B cell (primary cell): ENCODE data around the gene PYHIN1.

Source experiments
- EZH2 ChIP-seq: IDR thresholded peaks from 2 replicates; pipeline ENCODE4 v1.6.1; 2012; ENCODE audit warnings: borderline replicate concordance, low read depth, mild to moderate bottlenecking, moderate library complexity, low read length; ENCODE audit not compliant: insufficient read depth, poor library complexity, severe bottlenecking
- TF ChIP-seq, protein P1 (sequence below): fragments of 200-600 bp; IDR thresholded peaks from one replicate; pipeline ENCODE4 v1.8.0; 2022; ENCODE audit warnings: antibody characterized with exemption, mild to moderate bottlenecking

- TF ChIP-seq, protein P1, sequence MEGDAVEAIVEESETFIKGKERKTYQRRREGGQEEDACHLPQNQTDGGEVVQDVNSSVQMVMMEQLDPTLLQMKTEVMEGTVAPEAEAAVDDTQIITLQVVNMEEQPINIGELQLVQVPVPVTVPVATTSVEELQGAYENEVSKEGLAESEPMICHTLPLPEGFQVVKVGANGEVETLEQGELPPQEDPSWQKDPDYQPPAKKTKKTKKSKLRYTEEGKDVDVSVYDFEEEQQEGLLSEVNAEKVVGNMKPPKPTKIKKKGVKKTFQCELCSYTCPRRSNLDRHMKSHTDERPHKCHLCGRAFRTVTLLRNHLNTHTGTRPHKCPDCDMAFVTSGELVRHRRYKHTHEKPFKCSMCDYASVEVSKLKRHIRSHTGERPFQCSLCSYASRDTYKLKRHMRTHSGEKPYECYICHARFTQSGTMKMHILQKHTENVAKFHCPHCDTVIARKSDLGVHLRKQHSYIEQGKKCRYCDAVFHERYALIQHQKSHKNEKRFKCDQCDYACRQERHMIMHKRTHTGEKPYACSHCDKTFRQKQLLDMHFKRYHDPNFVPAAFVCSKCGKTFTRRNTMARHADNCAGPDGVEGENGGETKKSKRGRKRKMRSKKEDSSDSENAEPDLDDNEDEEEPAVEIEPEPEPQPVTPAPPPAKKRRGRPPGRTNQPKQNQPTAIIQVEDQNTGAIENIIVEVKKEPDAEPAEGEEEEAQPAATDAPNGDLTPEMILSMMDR = no peak
- no peak for TF ChIP-seq EZH2
Observed at GRCh38 chr1:158969855-158970254, 38.5 kb downstream of the PYHIN1 start.
